Activated CD4-positive, alpha-beta memory T cell treated with anti-CD3 and anti-CD28 coated beads for 36 hours (primary cell): ENCODE data around the gene PPP1R10. TPM values are rescaled to one million over a fixed set of nuclear protein-coding genes. Genes with fewer than 3 reads are reported as not detected.

Source experiments
- CTCF ChIA-PET: fragments of 350-600 bp; sonication (Branson Sonifier 250); formaldehyde crosslinking; loops from one replicate; lab custom pipeline; 2021; ENCODE audit warnings: antibody characterized with exemption, inconsistent platforms; lab: Charles Lee
- POLR2A ChIA-PET: fragments of 350-600 bp; sonication (Branson Sonifier 250); formaldehyde crosslinking; loops from one replicate; lab custom pipeline; 2021; ENCODE audit warnings: antibody characterized with exemption; lab: Charles Lee
- DNase-seq: peaks from one replicate; pipeline ENCODE4 v3.0.0-alpha.2; 2020
- H3K27ac Mint-ChIP-seq: one replicate; pipeline ENCODE4 v1.8.0; 2021; ENCODE audit warnings: mixed read lengths
- H3K27me3 Mint-ChIP-seq: one replicate; pipeline ENCODE4 v1.8.0; 2021; ENCODE audit warnings: mixed read lengths
- H3K36me3 Mint-ChIP-seq: one replicate; pipeline ENCODE4 v1.8.0; 2021; ENCODE audit warnings: mixed read lengths
- H3K4me1 Mint-ChIP-seq: one replicate; pipeline ENCODE4 v1.8.0; 2021; ENCODE audit warnings: low read depth, mixed read lengths
- H3K4me3 Mint-ChIP-seq: one replicate; pipeline ENCODE4 v1.8.0; 2021; ENCODE audit warnings: mild to moderate bottlenecking, mixed read lengths
- H3K9me3 Mint-ChIP-seq: one replicate; pipeline ENCODE4 v1.8.0; 2021; ENCODE audit warnings: mixed read lengths
- intact Hi-C: fragments of 100-400 bp; cut with micrococcal nuclease; formaldehyde crosslinking; loops from one replicate; pipeline ENCODE4 v1.15.1; 2023
- total RNA-seq, 2 experiments: library from RNA; stranded (reverse); gene quantifications; one replicate each; pipeline ENCODE4 v1.2.3, GENCODE V29; 2021

Gene PPP1R10
- total RNA-seq, 2 experiments from 2014 or later, result 64.5 to 67.4 TPM

- H3K27me3 Mint-ChIP-seq, result no peaks in the 10 kb centered on the region
- POLR2A ChIA-PET, result interaction anchor here (0.6 to 1.1 kb wide), 6 partner anchors 20 to 82 kb away, joined by 3 to 6 read pairs (median 4); partner anchors contain the start of gene ATAT1
- H3K36me3 Mint-ChIP-seq, result peaks cover 13% of the 10 kb centered on the region
- DNase-seq, result peak; percentile 96
- H3K4me3 Mint-ChIP-seq, result peak within 1 kb of the TSS; percentile 89
- intact Hi-C loops, result loop anchor here (1.0 to 2.0 kb wide), 3 partner anchors 26 to 74 kb away; partner anchors contain the start of genes DHX16, MRPS18B, PPP1R10 and TUBB
- peaks cover 25% of the 10 kb centered on the region for H3K4me1 Mint-ChIP-seq
- CTCF ChIA-PET, result interaction anchor here (1.0 to 1.3 kb wide), 3 partner anchors 49 to 165 kb away, joined by 3 to 5 read pairs (median 3); no protein-coding TSS in a partner anchor
- H3K27ac Mint-ChIP-seq, result peak within 1 kb of the TSS; percentile 89
- H3K9me3 Mint-ChIP-seq, result no peaks in the 10 kb centered on the region
These were observed 29.6 kb upstream of the PPP1R10 start, which contains the start of gene C6orf136 for GRCh38 chr6:30646450-30647241. C6orf136 (plus strand) TSS chr6:30647133; CDS start chr6:30647232, 99 bp downstream.

- Mint-ChIP-seq H3K36me3 (peaks cover 10% of the 10 kb centered on the region), H3K9me3 (no peaks in the 10 kb centered on the region), H3K27me3 (no peaks in the 10 kb centered on the region), H3K4me3 (peak overlapping the region; percentile 89), H3K27ac (no peak overlapping the region), H3K4me1 (peaks cover 25% of the 10 kb centered on the region)
- ChIA-PET POLR2A (interaction anchor here (1.1 kb wide), 1 partner anchor 20 kb away, joined by 6 read pairs; the partner anchor contains the start of gene ATAT1), CTCF (interaction anchor here (1.0 to 1.3 kb wide), 3 partner anchors 49 to 164 kb away, joined by 3 to 5 read pairs (median 3); no protein-coding TSS in a partner anchor)
- no peak for DNase-seq
- intact Hi-C loops, result loop anchor here (2.0 kb wide), 2 partner anchors 27 to 75 kb away; partner anchors contain the start of genes DHX16 and TUBB
These were observed 28.9 kb upstream of the PPP1R10 start for GRCh38 chr6:30645989-30646388.

- Mint-ChIP-seq H3K36me3 (peaks cover 10% of the 10 kb centered on the region), H3K4me1 (peaks cover 27% of the 10 kb centered on the region), H3K27ac (no peak overlapping the region), H3K27me3 (no peaks in the 10 kb centered on the region), H3K4me3 (no peak overlapping the region), H3K9me3 (no peaks in the 10 kb centered on the region)
- ChIA-PET CTCF (no interaction called here), POLR2A (no interaction called here)
- no peak for DNase-seq
- intact Hi-C loops, result no loop called here
These were observed 27.7 kb upstream of the PPP1R10 start for GRCh38 chr6:30644769-30645168.

- Mint-ChIP-seq H3K9me3 (no peaks in the 10 kb centered on the region), H3K27ac (no peak overlapping the region), H3K4me3 (no peak overlapping the region), H3K27me3 (no peaks in the 10 kb centered on the region), H3K4me1 (peaks cover 23% of the 10 kb centered on the region), H3K36me3 (peaks cover 10% of the 10 kb centered on the region)
- intact Hi-C loops, result no loop called here
- CTCF ChIA-PET, result interaction anchor here (0.6 to 0.9 kb wide), 2 partner anchors 111 to 160 kb away, joined by 3 read pairs; no protein-coding TSS in a partner anchor
- no peak for DNase-seq
- POLR2A ChIA-PET, result no interaction called here
These were observed 26.6 kb upstream of the PPP1R10 start for GRCh38 chr6:30643656-30644055.

- intact Hi-C loops, result no loop called here
- Mint-ChIP-seq H3K27ac (no peak overlapping the region), H3K27me3 (no peaks in the 10 kb centered on the region), H3K36me3 (peaks cover 6% of the 10 kb centered on the region), H3K4me3 (no peak overlapping the region), H3K4me1 (peaks cover 10% of the 10 kb centered on the region), H3K9me3 (no peaks in the 10 kb centered on the region)
- ChIA-PET CTCF (interaction anchor here (0.6 to 1.6 kb wide), 3 partner anchors 15 to 478 kb away, joined by 3 to 4 read pairs (median 3); partner anchors contain the start of gene ATAT1), POLR2A (interaction anchor here (0.9 to 1.5 kb wide), 2 partner anchors 24 kb away, joined by 3 to 5 read pairs; partner anchors contain the start of genes MRPS18B and PPP1R10)
- no peak for DNase-seq
These were observed 24.0 kb upstream of the PPP1R10 start for GRCh38 chr6:30641048-30641447.

- Mint-ChIP-seq H3K9me3 (no peaks in the 10 kb centered on the region), H3K27ac (no peak overlapping the region), H3K36me3 (peaks cover 3% of the 10 kb centered on the region), H3K27me3 (no peaks in the 10 kb centered on the region), H3K4me1 (peaks cover 5% of the 10 kb centered on the region), H3K4me3 (no peak overlapping the region)
- intact Hi-C loops, result no loop called here
- no peak for DNase-seq
- ChIA-PET POLR2A (interaction anchor here (1.5 kb wide), 1 partner anchor 23 kb away, joined by 5 read pairs; the partner anchor contains the start of genes MRPS18B and PPP1R10), CTCF (interaction anchor here (0.6 to 1.6 kb wide), 4 partner anchors 14 to 478 kb away, joined by 3 to 5 read pairs (median 4); partner anchors contain the start of gene ATAT1)
These were observed 23.4 kb upstream of the PPP1R10 start for GRCh38 chr6:30640481-30640880.

GRCh38 chr6:30635834-30636233, 18.8 kb upstream of the PPP1R10 start:
- Mint-ChIP-seq H3K9me3 (no peaks in the 10 kb centered on the region), H3K36me3 (peaks cover 13% of the 10 kb centered on the region), H3K27me3 (no peaks in the 10 kb centered on the region), H3K4me3 (no peak overlapping the region), H3K4me1 (no peaks in the 10 kb centered on the region), H3K27ac (no peak overlapping the region)
- DNase-seq, result no peak
- ChIA-PET CTCF (interaction anchor here (1.4 kb wide), 1 partner anchor 95 kb away, joined by 3 read pairs; no protein-coding TSS in a partner anchor), POLR2A (no interaction called here)
- intact Hi-C loops, result no loop called here

- ChIA-PET CTCF (interaction anchor here (0.6 to 2.4 kb wide), 13 partner anchors 9 to 460 kb away, joined by 3 to 10 read pairs (median 4); partner anchors contain the start of genes ABCF1, MRPS18B and PPP1R10), POLR2A (interaction anchor here (0.6 to 2.3 kb wide), 6 partner anchors 9 to 243 kb away, joined by 3 to 11 read pairs (median 6); partner anchors contain the start of genes C6orf136, MRPS18B and PPP1R10)
- Mint-ChIP-seq H3K27me3 (no peaks in the 10 kb centered on the region), H3K27ac (peak within 1 kb of the TSS; percentile 90), H3K4me1 (peaks cover 24% of the 10 kb centered on the region), H3K36me3 (peaks cover 33% of the 10 kb centered on the region), H3K9me3 (no peaks in the 10 kb centered on the region), H3K4me3 (peak within 1 kb of the TSS; percentile 88)
- DNase-seq, result peak; percentile 92
- intact Hi-C loops, result loop anchor here (1.0 kb wide), 1 partner anchor 9 kb away; the partner anchor contains the start of genes MRPS18B and PPP1R10
These were observed 9.7 kb upstream of the PPP1R10 start, which contains the start of gene ATAT1 for GRCh38 chr6:30626484-30627366. ATAT1 (plus strand) TSS chr6:30626874.

GRCh38 chr6:30625511-30625910, 8.5 kb upstream of the PPP1R10 start:
- peaks cover 33% of the 10 kb centered on the region for H3K36me3 Mint-ChIP-seq
- H3K27ac Mint-ChIP-seq, result peak overlapping the region; percentile 7
- POLR2A ChIA-PET, result interaction anchor here (0.9 to 2.3 kb wide), 4 partner anchors 8 to 21 kb away, joined by 3 to 11 read pairs (median 8); partner anchors contain the start of genes C6orf136, MRPS18B and PPP1R10
- H3K27me3 Mint-ChIP-seq, result no peaks in the 10 kb centered on the region
- intact Hi-C loops, result no loop called here
- DNase-seq, result no peak
- CTCF ChIA-PET, result interaction anchor here (1.1 to 2.4 kb wide), 8 partner anchors 11 to 462 kb away, joined by 3 to 10 read pairs (median 4); no protein-coding TSS in a partner anchor
- peaks cover 29% of the 10 kb centered on the region for H3K4me1 Mint-ChIP-seq
- H3K9me3 Mint-ChIP-seq, result no peaks in the 10 kb centered on the region
- H3K4me3 Mint-ChIP-seq, result no peak overlapping the region

GRCh38 chr6:30619561-30619960, 2.5 kb upstream of the PPP1R10 start:
- Mint-ChIP-seq H3K4me3 (peak overlapping the region; percentile 97), H3K27me3 (peaks cover 5% of the 10 kb centered on the region), H3K9me3 (no peaks in the 10 kb centered on the region), H3K27ac (peak overlapping the region; percentile 98), H3K4me1 (peaks cover 26% of the 10 kb centered on the region), H3K36me3 (peaks cover 57% of the 10 kb centered on the region)
- ChIA-PET CTCF (interaction anchor here (0.8 to 2.4 kb wide), 2 partner anchors 59 to 62 kb away, joined by 3 to 11 read pairs; no protein-coding TSS in a partner anchor), POLR2A (no interaction called here)
- intact Hi-C loops, result loop anchor here (5.0 kb wide), 5 partner anchors 77 to 878 kb away; partner anchors contain the start of genes HLA-C and MICB
- DNase-seq, result no peak
